ENCODE results near the gene STK38. TPM values are rescaled to one million over a fixed set of nuclear protein-coding genes. Genes with fewer than 3 reads are reported as not detected.

STK38 gene
- total and polyA plus RNA-seq, 2 of the 13 experiments (the other 11 are each of a cell fraction or from before 2014, with no cell fraction given) = 10.3 to 20.7 TPM

GRCh38 chr6:36459501-36459900 is 87.8 kb downstream of the STK38 start (continued):
- TF ChIP-seq ZNF460 (CRISPR knock-in tag; IDR thresholded peaks at IDR 0.05; ENCODE audit: borderline replicate concordance) (no peak), TFAP4 (IDR thresholded peaks at IDR 0.05; ENCODE audit: borderline replicate concordance, low read depth) (no peak), ARID5B (CRISPR knock-in tag; IDR thresholded peaks at IDR 0.05) (peak; percentile 15; the same call in 1 of the 2 replicates), SNAI1 (CRISPR knock-in tag; IDR thresholded peaks at IDR 0.05; ENCODE audit: borderline replicate concordance) (no peak), HMG20A (CRISPR knock-in tag; IDR thresholded peaks at IDR 0.05; ENCODE audit: borderline replicate concordance) (peak; percentile 90), E2F1 (CRISPR knock-in tag; IDR thresholded peaks at IDR 0.05) (no peak), ZNF264 (CRISPR knock-in tag; IDR thresholded peaks at IDR 0.05) (no peak), MED13 (CRISPR knock-in tag; IDR thresholded peaks at IDR 0.05) (no peak), HNRNPK (IDR thresholded peaks at IDR 0.05; ENCODE audit: low read depth, low read length, poor library complexity, severe bottlenecking) (no peak), ZNF761 (CRISPR knock-in tag; conservative IDR thresholded peaks at IDR 0.05) (no peak), ADNP (CRISPR knock-in tag; IDR thresholded peaks at IDR 0.05) (no peak), NR2F2 (IDR thresholded peaks at IDR 0.05; ENCODE audit: borderline replicate concordance, low read depth) (peak; percentile 84), SALL1 (CRISPR knock-in tag; IDR thresholded peaks at IDR 0.05) (no peak)
- TF ChIP-seq, protein P1, sequence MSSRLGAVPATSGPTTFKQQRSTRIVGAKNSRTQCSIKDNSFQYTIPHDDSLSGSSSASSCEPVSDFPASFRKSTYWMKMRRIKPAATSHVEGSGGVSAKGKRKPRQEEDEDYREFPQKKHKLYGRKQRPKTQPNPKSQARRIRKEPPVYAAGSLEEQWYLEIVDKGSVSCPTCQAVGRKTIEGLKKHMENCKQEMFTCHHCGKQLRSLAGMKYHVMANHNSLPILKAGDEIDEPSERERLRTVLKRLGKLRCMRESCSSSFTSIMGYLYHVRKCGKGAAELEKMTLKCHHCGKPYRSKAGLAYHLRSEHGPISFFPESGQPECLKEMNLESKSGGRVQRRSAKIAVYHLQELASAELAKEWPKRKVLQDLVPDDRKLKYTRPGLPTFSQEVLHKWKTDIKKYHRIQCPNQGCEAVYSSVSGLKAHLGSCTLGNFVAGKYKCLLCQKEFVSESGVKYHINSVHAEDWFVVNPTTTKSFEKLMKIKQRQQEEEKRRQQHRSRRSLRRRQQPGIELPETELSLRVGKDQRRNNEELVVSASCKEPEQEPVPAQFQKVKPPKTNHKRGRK (CRISPR knock-in tag; IDR thresholded peaks at IDR 0.05) = no peak
- TF ChIP-seq, protein P2, sequence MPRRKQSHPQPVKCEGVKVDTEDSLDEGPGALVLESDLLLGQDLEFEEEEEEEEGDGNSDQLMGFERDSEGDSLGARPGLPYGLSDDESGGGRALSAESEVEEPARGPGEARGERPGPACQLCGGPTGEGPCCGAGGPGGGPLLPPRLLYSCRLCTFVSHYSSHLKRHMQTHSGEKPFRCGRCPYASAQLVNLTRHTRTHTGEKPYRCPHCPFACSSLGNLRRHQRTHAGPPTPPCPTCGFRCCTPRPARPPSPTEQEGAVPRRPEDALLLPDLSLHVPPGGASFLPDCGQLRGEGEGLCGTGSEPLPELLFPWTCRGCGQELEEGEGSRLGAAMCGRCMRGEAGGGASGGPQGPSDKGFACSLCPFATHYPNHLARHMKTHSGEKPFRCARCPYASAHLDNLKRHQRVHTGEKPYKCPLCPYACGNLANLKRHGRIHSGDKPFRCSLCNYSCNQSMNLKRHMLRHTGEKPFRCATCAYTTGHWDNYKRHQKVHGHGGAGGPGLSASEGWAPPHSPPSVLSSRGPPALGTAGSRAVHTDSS (CRISPR knock-in tag; conservative IDR thresholded peaks at IDR 0.05) = no peak
- TF ChIP-seq, protein P3, sequence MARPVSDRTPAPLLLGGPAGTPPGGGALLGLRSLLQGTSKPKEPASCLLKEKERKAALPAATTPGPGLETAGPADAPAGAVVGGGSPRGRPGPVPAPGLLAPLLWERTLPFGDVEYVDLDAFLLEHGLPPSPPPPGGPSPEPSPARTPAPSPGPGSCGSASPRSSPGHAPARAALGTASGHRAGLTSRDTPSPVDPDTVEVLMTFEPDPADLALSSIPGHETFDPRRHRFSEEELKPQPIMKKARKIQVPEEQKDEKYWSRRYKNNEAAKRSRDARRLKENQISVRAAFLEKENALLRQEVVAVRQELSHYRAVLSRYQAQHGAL (CRISPR knock-in tag; IDR thresholded peaks at IDR 0.05; ENCODE audit: not compliant biosample characterization) = no peak
- TF ChIP-seq, protein P4, sequence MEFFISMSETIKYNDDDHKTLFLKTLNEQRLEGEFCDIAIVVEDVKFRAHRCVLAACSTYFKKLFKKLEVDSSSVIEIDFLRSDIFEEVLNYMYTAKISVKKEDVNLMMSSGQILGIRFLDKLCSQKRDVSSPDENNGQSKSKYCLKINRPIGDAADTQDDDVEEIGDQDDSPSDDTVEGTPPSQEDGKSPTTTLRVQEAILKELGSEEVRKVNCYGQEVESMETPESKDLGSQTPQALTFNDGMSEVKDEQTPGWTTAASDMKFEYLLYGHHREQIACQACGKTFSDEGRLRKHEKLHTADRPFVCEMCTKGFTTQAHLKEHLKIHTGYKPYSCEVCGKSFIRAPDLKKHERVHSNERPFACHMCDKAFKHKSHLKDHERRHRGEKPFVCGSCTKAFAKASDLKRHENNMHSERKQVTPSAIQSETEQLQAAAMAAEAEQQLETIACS (CRISPR knock-in tag; IDR thresholded peaks at IDR 0.05) = no peak
